ENCODE data around the gene SIPA1L3.

GRCh38 chr19:38228491-38229439, 321.8 kb downstream of the SIPA1L3 start:
- no peak for TF ChIP-seq CTCF (IDR thresholded peaks at IDR 0.05)
- no peak for TF ChIP-seq POLR2A (IDR thresholded peaks at IDR 0.05)
- no peak for TF ChIP-seq EP300 (IDR thresholded peaks at IDR 0.05)
